HG03095 (cell line): Measurements from ENCODE around the gene GJD4.

Source experiments
- ATAC-seq: cut with Tn5 transposase; IDR thresholded peaks from one replicate; pipeline ENCODE4 v1.9.1; 2021; ENCODE audit warnings: moderate library complexity; ENCODE audit not compliant: unreplicated experiment

Gene GJD4

DNA sequence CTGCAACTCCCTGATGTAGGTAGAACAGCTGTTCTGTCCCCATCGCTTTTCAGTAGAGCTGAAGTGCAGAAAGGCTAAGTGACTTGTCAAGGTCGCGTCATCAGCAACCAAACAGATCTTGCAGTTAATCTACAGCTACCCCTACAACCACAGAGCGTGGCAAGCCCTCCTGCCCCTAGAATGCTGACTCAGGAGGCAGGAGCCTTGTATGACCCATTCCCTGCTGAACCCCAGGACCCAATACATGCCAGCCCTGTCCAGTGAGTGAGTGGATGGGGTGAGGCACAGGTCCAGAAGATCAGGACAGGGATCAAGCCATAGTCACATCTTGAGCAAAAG is 26.6 kb upstream of the GJD4 start:
- no peak for ATAC-seq

- ATAC-seq: no peak
Observed at GRCh38 chr10:35579116-35579515, 26.0 kb upstream of the GJD4 start.

- no peak for ATAC-seq
Observed at GRCh38 chr10:35579726-35580422, 25.3 kb upstream of the GJD4 start.

DNA sequence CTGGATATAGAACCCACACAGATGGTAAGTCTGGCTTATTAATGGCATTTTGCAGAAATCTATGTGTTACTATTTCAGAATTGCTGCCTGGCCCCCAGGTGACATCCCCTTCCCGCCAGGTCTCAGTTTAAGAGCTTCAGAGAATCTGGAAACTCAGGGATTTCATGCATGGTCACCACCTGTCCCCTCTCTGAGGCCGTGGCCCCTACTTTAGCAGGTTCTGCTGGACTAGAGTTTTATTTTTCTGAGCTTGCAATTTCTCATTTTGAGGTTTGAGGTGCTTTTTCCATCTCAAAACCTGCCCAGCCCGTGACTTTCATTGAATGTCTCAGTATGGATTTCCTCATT is 24.7 kb upstream of the GJD4 start:
- no peak for ATAC-seq

GRCh38 chr10:35581655-35582054 is 23.5 kb upstream of the GJD4 start:
- no peak for ATAC-seq

- ATAC-seq: no peak
Observed at GRCh38 chr10:35584946-35585345, 20.2 kb upstream of the GJD4 start.

DNA sequence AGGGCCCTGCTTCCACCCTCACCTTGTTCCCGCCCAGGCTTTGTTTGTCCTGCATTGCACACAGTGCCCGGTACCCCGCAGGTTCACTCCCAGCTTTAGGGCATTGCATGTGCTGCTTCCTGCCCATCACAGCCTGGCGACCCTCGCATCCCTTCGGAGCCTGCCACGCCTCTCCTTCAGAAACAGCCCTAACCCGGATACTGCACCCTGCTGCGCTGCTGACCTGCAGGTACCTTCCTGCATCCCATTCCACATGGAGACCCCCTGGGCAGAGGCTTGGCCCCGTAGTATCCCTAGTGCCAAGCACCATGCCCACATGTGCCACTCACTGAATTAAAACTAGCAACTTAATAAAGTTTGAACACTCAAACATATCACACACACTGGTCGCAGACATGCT is 19.8 kb upstream of the GJD4 start:
- no peak for ATAC-seq

DNA sequence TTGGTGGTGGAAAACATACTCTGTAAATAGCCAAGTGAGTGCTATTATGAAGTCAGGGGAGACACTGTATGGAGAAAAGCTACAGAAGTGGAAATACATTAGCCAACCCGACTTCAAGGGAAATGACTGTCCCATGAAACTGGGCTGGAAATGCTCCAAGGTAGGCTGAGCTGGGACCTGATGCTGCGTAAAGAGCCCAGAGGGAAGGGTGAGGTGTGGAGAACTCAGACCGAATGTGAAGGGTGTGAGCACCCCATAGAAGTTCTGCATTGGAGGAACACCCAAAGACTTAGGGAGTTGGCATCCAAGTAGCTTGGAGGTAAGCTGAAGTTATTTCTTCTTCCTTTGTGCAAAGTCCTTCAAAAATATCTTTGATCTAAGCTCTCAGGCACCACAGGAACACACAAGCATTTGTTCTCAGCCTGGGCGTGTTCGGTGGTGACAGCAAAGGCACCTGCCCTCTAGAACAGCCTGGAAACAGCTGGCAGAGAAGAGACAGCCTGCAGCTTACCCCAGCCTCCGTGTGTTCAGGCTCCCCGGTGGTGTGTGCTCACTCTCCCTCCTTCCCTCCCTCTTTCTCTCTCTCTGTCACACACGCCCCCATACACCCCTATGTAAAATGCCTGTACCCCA is 19.1 kb upstream of the GJD4 start:
- ATAC-seq: no peak

GRCh38 chr10:35588836-35589235 is 16.3 kb upstream of the GJD4 start:
- no peak for ATAC-seq

GRCh38 chr10:35592441-35592840 is 12.7 kb upstream of the GJD4 start:
- ATAC-seq: no peak

DNA sequence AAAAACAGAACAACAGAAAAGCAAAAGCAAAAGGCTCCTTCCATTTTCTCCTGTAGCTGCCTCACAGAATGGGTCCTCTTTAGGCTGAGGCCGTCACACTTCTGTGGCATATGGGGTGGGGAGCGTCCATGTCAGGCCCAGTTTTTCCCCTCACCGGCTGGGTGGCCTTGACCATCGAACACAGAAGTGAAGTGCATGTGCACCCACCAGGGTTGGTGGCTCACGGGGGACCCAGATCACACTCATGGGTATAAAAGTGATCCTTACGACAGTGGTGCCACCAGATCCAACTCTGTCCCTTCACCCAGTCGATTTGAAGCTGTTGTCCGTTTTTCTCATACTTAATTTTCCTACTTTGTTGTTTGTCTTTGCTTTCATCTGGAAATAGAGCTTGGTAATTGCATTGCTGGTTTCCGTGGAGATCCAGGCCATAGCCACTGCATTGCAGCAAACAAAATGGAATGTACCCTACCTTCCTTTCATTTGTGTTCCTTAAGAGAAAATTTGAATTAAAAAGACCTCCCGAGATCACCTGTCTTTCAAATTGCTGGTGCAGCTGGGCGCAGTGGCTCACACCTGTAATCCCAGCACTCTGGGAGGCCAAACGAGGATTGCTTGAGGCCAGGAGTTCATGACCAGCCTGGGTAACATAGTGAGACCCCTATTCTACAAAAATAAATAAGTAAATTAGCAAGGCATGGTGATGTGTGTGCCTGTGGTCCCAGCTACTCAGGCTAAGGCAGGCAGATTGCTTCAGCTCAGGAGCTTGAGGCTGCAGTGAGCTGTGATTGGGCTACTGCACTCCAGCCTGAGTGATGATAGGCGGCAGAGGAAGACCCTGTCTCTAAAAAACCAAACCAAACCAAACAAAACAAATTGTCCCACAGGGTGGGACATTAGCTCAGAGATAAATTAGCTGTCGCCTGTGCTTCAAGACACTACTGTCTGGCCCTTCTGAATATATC is 10.7 kb upstream of the GJD4 start:
- no peak for ATAC-seq

DNA sequence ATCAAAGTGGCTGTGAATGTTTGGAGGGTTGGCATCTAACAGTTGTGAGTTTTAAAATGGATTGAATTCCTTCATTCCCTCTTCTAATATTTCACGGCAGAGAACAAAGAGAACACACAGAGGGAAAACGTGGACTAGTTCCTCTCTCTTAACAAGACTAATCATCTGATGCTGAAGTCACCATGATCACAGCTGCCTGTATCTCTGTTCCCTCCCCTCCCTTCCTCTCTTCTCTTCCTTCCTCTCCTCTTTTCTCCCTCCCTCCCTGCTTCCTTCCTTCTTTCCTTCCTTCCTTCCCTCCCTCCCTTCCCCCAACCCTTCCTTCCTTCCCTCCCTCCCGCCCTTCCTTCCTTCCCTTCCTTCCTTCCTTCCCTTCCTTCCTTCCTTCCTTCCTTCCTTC is 10.0 kb upstream of the GJD4 start:
- ATAC-seq: no peak

- ATAC-seq: no peak
Observed at GRCh38 chr10:35598379-35598778, 6.8 kb upstream of the GJD4 start.

- ATAC-seq: no peak
Observed at GRCh38 chr10:35600193-35600592, 4.9 kb upstream of the GJD4 start.

- no peak for ATAC-seq
Observed at GRCh38 chr10:35606430-35606829, 1.3 kb downstream of the GJD4 start.

DNA sequence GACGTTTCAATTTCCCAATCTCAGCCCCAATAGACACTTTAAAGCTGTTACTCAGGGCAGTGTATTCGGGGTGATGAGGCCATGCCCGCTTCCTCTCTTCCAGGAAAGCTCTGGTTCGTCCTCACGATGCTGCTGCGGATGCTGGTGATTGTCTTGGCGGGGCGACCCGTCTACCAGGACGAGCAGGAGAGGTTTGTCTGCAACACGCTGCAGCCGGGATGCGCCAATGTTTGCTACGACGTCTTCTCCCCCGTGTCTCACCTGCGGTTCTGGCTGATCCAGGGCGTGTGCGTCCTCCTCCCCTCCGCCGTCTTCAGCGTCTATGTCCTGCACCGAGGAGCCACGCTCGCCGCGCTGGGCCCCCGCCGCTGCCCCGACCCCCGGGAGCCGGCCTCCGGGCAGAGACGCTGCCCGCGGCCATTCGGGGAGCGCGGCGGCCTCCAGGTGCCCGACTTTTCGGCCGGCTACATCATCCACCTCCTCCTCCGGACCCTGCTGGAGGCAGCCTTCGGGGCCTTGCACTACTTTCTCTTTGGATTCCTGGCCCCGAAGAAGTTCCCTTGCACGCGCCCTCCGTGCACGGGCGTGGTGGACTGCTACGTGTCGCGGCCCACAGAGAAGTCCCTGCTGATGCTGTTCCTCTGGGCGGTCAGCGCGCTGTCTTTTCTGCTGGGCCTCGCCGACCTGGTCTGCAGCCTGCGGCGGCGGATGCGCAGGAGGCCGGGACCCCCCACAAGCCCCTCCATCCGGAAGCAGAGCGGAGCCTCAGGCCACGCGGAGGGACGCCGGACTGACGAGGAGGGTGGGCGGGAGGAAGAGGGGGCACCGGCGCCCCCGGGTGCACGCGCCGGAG is 2.6 kb downstream of the GJD4 start:
- ATAC-seq: no peak

- no peak for ATAC-seq
Observed at GRCh38 chr10:35608328-35608672, 3.2 kb downstream of the GJD4 start.

- ATAC-seq: no peak
Observed at GRCh38 chr10:35611750-35612149, 6.6 kb downstream of the GJD4 start.

- no peak for ATAC-seq
Observed at GRCh38 chr10:35612385-35613106, 7.4 kb downstream of the GJD4 start.

DNA sequence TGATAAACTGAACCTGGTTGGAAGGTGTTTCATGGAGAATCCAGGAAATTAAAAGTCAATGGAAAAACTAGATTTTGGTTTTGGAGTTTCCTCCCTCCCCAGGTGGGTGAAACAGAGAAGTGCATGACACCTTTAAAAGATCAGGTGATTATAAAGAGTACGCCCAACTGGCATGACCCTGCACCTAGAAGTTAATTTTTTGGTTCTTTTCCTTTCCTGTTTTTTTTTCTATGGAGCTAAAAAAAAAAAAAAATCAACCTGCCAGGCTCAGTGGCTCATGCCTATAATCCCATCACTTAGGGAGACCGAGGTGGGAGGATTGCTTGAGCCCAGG is 7.9 kb downstream of the GJD4 start:
- no peak for ATAC-seq
